Measurements from ENCODE around the gene NEIL3.

Gene NEIL3

DNA sequence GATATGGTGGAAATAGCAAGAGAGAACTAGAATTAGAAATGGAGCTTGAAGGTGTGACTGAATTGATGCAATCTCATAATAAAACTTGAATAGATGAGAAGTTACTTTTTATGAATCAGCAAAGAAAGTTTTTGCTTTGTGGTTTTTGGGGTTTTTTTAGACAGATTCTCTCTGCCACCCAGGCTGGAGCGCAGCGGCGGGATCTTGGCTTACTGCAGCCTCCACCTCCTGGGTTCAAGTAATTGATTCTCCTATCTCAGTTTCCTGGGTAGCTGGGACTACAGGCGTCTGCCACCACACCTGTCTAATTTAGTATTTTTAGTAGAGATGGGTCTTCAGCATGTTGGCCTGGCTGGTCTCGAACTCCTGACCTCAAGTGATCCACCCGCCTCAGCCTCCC, 23.7 kb upstream of the NEIL3 start:
- Histone ChIP-seq H3K18ac (ENCODE audit: low read length) (no peak overlapping the region), H3K79me1 (ENCODE audit: low read length) (no peaks in the 10 kb centered on the region), H2AK5ac (ENCODE audit: low read length) (no peak overlapping the region), H3K9me3 (ENCODE audit: insufficient read depth, low read depth, low read length) (no peaks in the 10 kb centered on the region), H2AFZ (ENCODE audit: insufficient read depth, low read length, poor library complexity) (no peak overlapping the region), H3K4ac (ENCODE audit: low read depth, low read length) (no peak overlapping the region), H3K4me3 (ENCODE audit: low read depth, low read length) (no peak overlapping the region), H4K91ac (ENCODE audit: low read depth, low read length) (no peak overlapping the region), H2BK5ac (ENCODE audit: low read depth, low read length, poor library complexity) (no peak overlapping the region), H3K14ac (ENCODE audit: low read length) (no peak overlapping the region), H2BK12ac (ENCODE audit: low read length) (no peak overlapping the region), H3K4me1 (ENCODE audit: control insufficient read depth in 1 of 2, insufficient read depth in 2 of 2, low read length in 2 of 2) (no peaks in the 10 kb centered on the region), H3K79me2 (ENCODE audit: control insufficient read depth, insufficient read depth, low read length, poor library complexity) (no peaks in the 10 kb centered on the region), H3K4me2 (ENCODE audit: low read length) (no peak overlapping the region), H3K27ac (ENCODE audit: low read depth, low read length) (no peak overlapping the region), H3K27me3 (ENCODE audit: insufficient read depth, low read length) (no peaks in the 10 kb centered on the region), H3K36me3 (ENCODE audit: control insufficient read depth in 1 of 2, insufficient read depth in 2 of 2, low read length in 2 of 2) (no peaks in the 10 kb centered on the region), H3K9ac (ENCODE audit: low read length) (no peak overlapping the region), H2BK120ac (ENCODE audit: insufficient read depth, low read length, poor library complexity) (no peak overlapping the region), H4K8ac (ENCODE audit: low read depth, low read length) (no peak overlapping the region), H4K12ac (ENCODE audit: low read depth, low read length) (no peak overlapping the region), H3K23ac (ENCODE audit: low read length) (no peak overlapping the region)
- no CpG with 5 or more reads among the region's 6 CpGs for WGBS (ENCODE audit: extremely low coverage, insufficient coverage, insufficient read length)
- DNase-seq, result no peak

DNA sequence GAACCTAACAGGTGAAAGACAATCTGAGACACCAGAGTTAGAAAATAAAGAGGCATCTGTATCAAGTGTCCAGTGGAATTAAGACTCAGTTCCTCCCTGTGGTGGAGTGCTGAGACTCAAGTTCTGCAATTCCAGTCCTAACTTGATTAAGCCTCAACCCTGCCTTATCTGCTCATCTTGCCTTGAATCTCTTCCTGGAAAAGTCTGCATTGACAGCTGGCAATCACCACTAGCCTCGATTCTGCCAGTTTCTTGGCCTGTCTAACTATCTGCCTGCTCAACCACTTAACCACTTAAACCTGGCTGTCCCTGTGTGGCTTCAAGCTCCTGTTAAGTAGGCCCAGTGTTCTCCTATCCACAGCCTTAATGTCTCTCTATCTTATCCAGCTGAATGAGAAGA, 22.4 kb upstream of the NEIL3 start:
- Histone ChIP-seq H3K14ac (ENCODE audit: low read length) (no peak overlapping the region), H2AK5ac (ENCODE audit: low read length) (no peak overlapping the region), H2BK120ac (ENCODE audit: insufficient read depth, low read length, poor library complexity) (no peak overlapping the region), H3K36me3 (ENCODE audit: control insufficient read depth in 1 of 2, insufficient read depth in 2 of 2, low read length in 2 of 2) (no peaks in the 10 kb centered on the region), H3K9ac (ENCODE audit: low read length) (no peak overlapping the region), H3K4me3 (ENCODE audit: low read depth, low read length) (no peak overlapping the region), H4K12ac (ENCODE audit: low read depth, low read length) (no peak overlapping the region), H3K79me1 (ENCODE audit: low read length) (no peaks in the 10 kb centered on the region), H2BK5ac (ENCODE audit: low read depth, low read length, poor library complexity) (no peak overlapping the region), H3K23ac (ENCODE audit: low read length) (no peak overlapping the region), H4K8ac (ENCODE audit: low read depth, low read length) (no peak overlapping the region), H3K4ac (ENCODE audit: low read depth, low read length) (no peak overlapping the region), H3K9me3 (ENCODE audit: insufficient read depth, low read depth, low read length) (no peaks in the 10 kb centered on the region), H2BK12ac (ENCODE audit: low read length) (no peak overlapping the region), H3K4me2 (ENCODE audit: low read length) (no peak overlapping the region), H3K4me1 (ENCODE audit: control insufficient read depth in 1 of 2, insufficient read depth in 2 of 2, low read length in 2 of 2) (no peaks in the 10 kb centered on the region), H3K27ac (ENCODE audit: low read depth, low read length) (no peak overlapping the region), H3K27me3 (ENCODE audit: insufficient read depth, low read length) (no peaks in the 10 kb centered on the region), H3K79me2 (ENCODE audit: control insufficient read depth, insufficient read depth, low read length, poor library complexity) (no peaks in the 10 kb centered on the region), H3K18ac (ENCODE audit: low read length) (no peak overlapping the region), H4K91ac (ENCODE audit: low read depth, low read length) (no peak overlapping the region), H2AFZ (ENCODE audit: insufficient read depth, low read length, poor library complexity) (no peak overlapping the region)
- no CpG with 5 or more reads among the region's 1 CpG for WGBS (ENCODE audit: extremely low coverage, insufficient coverage, insufficient read length)
- DNase-seq, result no peak

DNA sequence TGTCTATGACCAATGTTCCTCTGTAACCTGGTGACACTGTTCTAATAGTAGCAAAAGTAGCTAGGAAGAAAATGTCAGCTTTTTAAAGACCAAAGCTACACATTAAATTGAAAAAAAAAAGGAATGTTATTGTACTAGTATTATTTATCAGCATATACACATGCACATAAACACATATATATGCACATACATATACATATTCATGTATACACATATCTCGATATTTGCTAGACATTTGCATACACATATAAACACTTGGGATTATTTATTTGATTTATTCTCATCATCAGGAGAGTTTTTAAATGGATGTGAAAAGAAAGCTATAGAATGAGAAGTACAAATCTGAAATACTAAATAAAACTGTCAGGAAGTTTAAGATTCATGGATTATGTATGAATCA, 21.3 kb upstream of the NEIL3 start:
- no peak overlapping the region for H3K23ac ChIP-seq (ENCODE audit: low read length)
- H3K27me3 ChIP-seq (ENCODE audit: insufficient read depth, low read length), result no peaks in the 10 kb centered on the region
- H3K9ac ChIP-seq (ENCODE audit: low read length), result no peak overlapping the region
- no peak overlapping the region for H2BK120ac ChIP-seq (ENCODE audit: insufficient read depth, low read length, poor library complexity)
- H2BK12ac ChIP-seq (ENCODE audit: low read length), result no peak overlapping the region
- DNase-seq, result no peak
- H2AFZ ChIP-seq (ENCODE audit: insufficient read depth, low read length, poor library complexity), result no peak overlapping the region
- no peak overlapping the region for H2AK5ac ChIP-seq (ENCODE audit: low read length)
- H3K4me1 ChIP-seq (ENCODE audit: control insufficient read depth in 1 of 2, insufficient read depth in 2 of 2, low read length in 2 of 2), result no peaks in the 10 kb centered on the region
- no peak overlapping the region for H3K27ac ChIP-seq (ENCODE audit: low read depth, low read length)
- no peak overlapping the region for H3K14ac ChIP-seq (ENCODE audit: low read length)
- H3K4me2 ChIP-seq (ENCODE audit: low read length), result no peak overlapping the region
- H2BK5ac ChIP-seq (ENCODE audit: low read depth, low read length, poor library complexity), result no peak overlapping the region
- H4K91ac ChIP-seq (ENCODE audit: low read depth, low read length), result no peak overlapping the region
- no peaks in the 10 kb centered on the region for H3K9me3 ChIP-seq (ENCODE audit: insufficient read depth, low read depth, low read length)
- no peak overlapping the region for H3K18ac ChIP-seq (ENCODE audit: low read length)
- WGBS (ENCODE audit: extremely low coverage, insufficient coverage, insufficient read length), result no CpG with 5 or more reads among the region's 1 CpG
- H4K12ac ChIP-seq (ENCODE audit: low read depth, low read length), result no peak overlapping the region
- H3K79me1 ChIP-seq (ENCODE audit: low read length), result no peaks in the 10 kb centered on the region
- no peak overlapping the region for H3K4me3 ChIP-seq (ENCODE audit: low read depth, low read length)
- H3K79me2 ChIP-seq (ENCODE audit: control insufficient read depth, insufficient read depth, low read length, poor library complexity), result no peaks in the 10 kb centered on the region
- no peak overlapping the region for H3K4ac ChIP-seq (ENCODE audit: low read depth, low read length)
- H3K36me3 ChIP-seq (ENCODE audit: control insufficient read depth in 1 of 2, insufficient read depth in 2 of 2, low read length in 2 of 2), result no peaks in the 10 kb centered on the region
- no peak overlapping the region for H4K8ac ChIP-seq (ENCODE audit: low read depth, low read length)

DNA sequence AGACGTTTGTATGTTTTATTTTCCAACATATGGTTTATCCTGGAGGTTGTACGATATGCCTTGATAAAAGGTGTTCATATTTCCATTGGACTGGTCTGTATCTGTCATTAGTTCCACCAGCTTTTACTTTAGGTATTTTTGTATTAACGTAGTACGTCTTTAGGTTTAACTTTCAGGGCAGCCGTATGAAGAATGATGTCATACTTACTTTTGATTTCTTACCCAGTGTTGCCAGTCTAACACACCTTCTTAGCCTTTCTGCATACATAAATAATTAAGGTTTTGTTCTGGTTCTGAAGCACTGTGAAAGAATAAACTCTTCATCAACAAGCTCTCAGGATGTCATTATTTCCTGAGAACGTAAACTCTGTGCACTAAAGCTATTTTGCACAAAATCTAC, 18.9 kb upstream of the NEIL3 start:
- no peak overlapping the region for H3K4me2 ChIP-seq (ENCODE audit: low read length)
- no peaks in the 10 kb centered on the region for H3K79me2 ChIP-seq (ENCODE audit: control insufficient read depth, insufficient read depth, low read length, poor library complexity)
- H3K9ac ChIP-seq (ENCODE audit: low read length), result no peak overlapping the region
- no peak overlapping the region for H3K4me3 ChIP-seq (ENCODE audit: low read depth, low read length)
- H3K9me3 ChIP-seq (ENCODE audit: insufficient read depth, low read depth, low read length), result no peaks in the 10 kb centered on the region
- no peak overlapping the region for H2BK120ac ChIP-seq (ENCODE audit: insufficient read depth, low read length, poor library complexity)
- H3K14ac ChIP-seq (ENCODE audit: low read length), result no peak overlapping the region
- H2BK12ac ChIP-seq (ENCODE audit: low read length), result no peak overlapping the region
- no peak overlapping the region for H3K4ac ChIP-seq (ENCODE audit: low read depth, low read length)
- H4K91ac ChIP-seq (ENCODE audit: low read depth, low read length), result no peak overlapping the region
- H3K79me1 ChIP-seq (ENCODE audit: low read length), result no peaks in the 10 kb centered on the region
- no peak overlapping the region for H2AK5ac ChIP-seq (ENCODE audit: low read length)
- no peaks in the 10 kb centered on the region for H3K4me1 ChIP-seq (ENCODE audit: control insufficient read depth in 1 of 2, insufficient read depth in 2 of 2, low read length in 2 of 2)
- H3K27me3 ChIP-seq (ENCODE audit: insufficient read depth, low read length), result no peaks in the 10 kb centered on the region
- WGBS (ENCODE audit: extremely low coverage, insufficient coverage, insufficient read length), result no CpG with 5 or more reads among the region's 6 CpGs
- no peak overlapping the region for H4K12ac ChIP-seq (ENCODE audit: low read depth, low read length)
- no peaks in the 10 kb centered on the region for H3K36me3 ChIP-seq (ENCODE audit: control insufficient read depth in 1 of 2, insufficient read depth in 2 of 2, low read length in 2 of 2)
- H3K27ac ChIP-seq (ENCODE audit: low read depth, low read length), result no peak overlapping the region
- no peak overlapping the region for H2BK5ac ChIP-seq (ENCODE audit: low read depth, low read length, poor library complexity)
- H4K8ac ChIP-seq (ENCODE audit: low read depth, low read length), result no peak overlapping the region
- no peak overlapping the region for H3K18ac ChIP-seq (ENCODE audit: low read length)
- H3K23ac ChIP-seq (ENCODE audit: low read length), result no peak overlapping the region
- DNase-seq, result no peak
- no peak overlapping the region for H2AFZ ChIP-seq (ENCODE audit: insufficient read depth, low read length, poor library complexity)

Measured in trophoblast cell (in vitro differentiated cells and primary cell).